Testis (tissue), 3 donors: Measurements from ENCODE around the gene RAB6B. TPM values are rescaled to one million over a fixed set of nuclear protein-coding genes. Genes with fewer than 3 reads are reported as not detected.

Experiments used
- DNase-seq: peaks from one replicate; pipeline ENCODE4 v3.0.0-alpha.2; 2019
- H3K27ac ChIP-seq, 2 donors: fragments of 200-600 bp; sonication (generic); one replicate each; pipeline ENCODE4 v1.5.1; 2019
- H3K27me3 ChIP-seq: fragments of 200-600 bp; sonication (generic); one replicate; pipeline ENCODE4 v1.5.1; 2019
- H3K36me3 ChIP-seq: fragments of 200-600 bp; sonication (generic); one replicate; pipeline ENCODE4 v1.5.1; 2017; ENCODE audit warnings: low read depth; ENCODE audit errors: missing control alignments
- H3K4me1 ChIP-seq: fragments of 200-600 bp; sonication (generic); one replicate; pipeline ENCODE4 v1.5.1; 2019
- H3K4me3 ChIP-seq, 2 donors: fragments of 200-600 bp; sonication (generic); one replicate each; pipeline ENCODE4 v1.5.1; 2017 to 2019
- H3K9me3 ChIP-seq: fragments of 200-600 bp; sonication (generic); one replicate; pipeline ENCODE4 v1.5.1; 2017
- POLR2A ChIP-seq: fragments of 450-650 bp; IDR thresholded peaks from one replicate; pipeline ENCODE4 v1.6.1; 2017; ENCODE audit warnings: antibody characterized with exemption, mild to moderate bottlenecking, moderate library complexity
- WGBS, 2 donors: methylation state at CpG; one replicate each; pipeline ENCODE4 v1.1.5; 2018; 5-methylcytosine and 5-hydroxymethylcytosine counted together
- intact Hi-C: fragments of 100-400 bp; cut with DNase I; formaldehyde crosslinking; loops from one replicate; pipeline ENCODE4 v1.15.1; 2023; ENCODE audit warnings: low total_unique reads
- polyA plus RNA-seq: library from polyadenylated mRNA; stranded (reverse); fragments of 350-450 nt; fragmentation: Illumina TruSeq; extraction: RNeasy Lipid Tissue Mini Kit (QIAGEN cat#74804); gene quantifications from one replicate; pipeline ENCODE4 v1.2.3, GENCODE V29; 2014; ENCODE audit warnings: low read depth, low replicate concordance; ENCODE audit not compliant: insufficient read depth
- total RNA-seq, 2 donors: library from RNA; depleted of rRNA; stranded (reverse); fragments of >200 nt; gene quantifications; one replicate each; pipeline ENCODE4 v1.2.3, GENCODE V29; 2016
- TF ChIP-seq, protein P1 (sequence below), 3 experiments: fragments of 450-650 bp in 2 of 3; fragments of 200-600 bp in 1 of 3; sonication (generic) in 1 of 3; IDR thresholded peaks; one replicate each; pipeline ENCODE4 v1.5.1; 2016 to 2019; ENCODE audit warnings: antibody characterized with exemption in 3 of 3, mild to moderate bottlenecking in 2 of 3, moderate library complexity in 1 of 3

The RAB6B gene
- total and polyA plus RNA-seq, 3 donors from 2014 or later, result 5.1 to 8.6 (median 7.0) TPM

DNA sequence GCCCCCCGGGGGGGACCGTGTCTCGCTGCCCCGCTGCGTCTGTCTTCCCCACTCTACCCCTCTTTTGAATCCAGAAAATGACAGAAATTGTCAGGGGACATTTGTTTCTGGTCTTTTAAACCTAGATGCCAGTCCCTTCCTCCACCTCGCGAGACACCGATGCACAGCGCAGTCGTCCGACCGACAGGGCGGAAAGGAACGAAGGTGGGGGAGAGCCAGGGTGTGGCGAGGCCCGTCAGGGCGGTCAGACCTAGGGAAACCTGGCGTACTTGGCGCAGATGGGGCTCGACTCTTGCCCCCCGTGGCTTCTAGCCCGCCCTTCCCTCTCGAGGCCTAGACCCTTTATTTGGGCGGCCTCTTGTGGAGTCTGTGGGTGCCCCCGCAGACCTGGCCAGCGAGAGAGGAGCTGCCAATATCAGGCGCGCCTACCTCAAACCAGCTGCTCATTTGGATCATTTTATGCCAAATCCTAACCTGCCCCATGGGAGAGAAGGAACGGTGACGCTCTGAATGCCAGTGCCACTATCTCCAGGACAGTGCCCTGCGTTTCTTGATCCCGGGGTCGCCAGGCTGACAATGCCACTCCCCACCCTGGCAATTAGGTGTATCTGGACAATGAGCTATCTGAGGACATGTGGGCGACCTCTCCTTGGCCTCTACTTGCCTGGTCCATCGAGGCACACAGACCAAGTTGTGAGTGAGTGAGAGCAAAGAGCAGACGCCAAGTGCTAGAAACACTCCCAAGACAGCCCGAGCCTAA is 500 bp upstream of the RAB6B start:
- Histone ChIP-seq H3K9me3 (no peaks in the 10 kb centered on the region), H3K4me3 (peak overlapping the region; percentile 61 to 73), H3K36me3 (no peaks in the 10 kb centered on the region), H3K27me3 (no peaks in the 10 kb centered on the region), H3K4me1 (peaks cover 8% of the 10 kb centered on the region), H3K27ac (no peak overlapping the region)
- 8 to 13% methylated on average over 33 to 37 of the region's 37 CpGs for WGBS, 2 donors
- intact Hi-C loops, result no loop called here
- TF ChIP-seq POLR2A, result no peak
- TF ChIP-seq, protein P1, sequence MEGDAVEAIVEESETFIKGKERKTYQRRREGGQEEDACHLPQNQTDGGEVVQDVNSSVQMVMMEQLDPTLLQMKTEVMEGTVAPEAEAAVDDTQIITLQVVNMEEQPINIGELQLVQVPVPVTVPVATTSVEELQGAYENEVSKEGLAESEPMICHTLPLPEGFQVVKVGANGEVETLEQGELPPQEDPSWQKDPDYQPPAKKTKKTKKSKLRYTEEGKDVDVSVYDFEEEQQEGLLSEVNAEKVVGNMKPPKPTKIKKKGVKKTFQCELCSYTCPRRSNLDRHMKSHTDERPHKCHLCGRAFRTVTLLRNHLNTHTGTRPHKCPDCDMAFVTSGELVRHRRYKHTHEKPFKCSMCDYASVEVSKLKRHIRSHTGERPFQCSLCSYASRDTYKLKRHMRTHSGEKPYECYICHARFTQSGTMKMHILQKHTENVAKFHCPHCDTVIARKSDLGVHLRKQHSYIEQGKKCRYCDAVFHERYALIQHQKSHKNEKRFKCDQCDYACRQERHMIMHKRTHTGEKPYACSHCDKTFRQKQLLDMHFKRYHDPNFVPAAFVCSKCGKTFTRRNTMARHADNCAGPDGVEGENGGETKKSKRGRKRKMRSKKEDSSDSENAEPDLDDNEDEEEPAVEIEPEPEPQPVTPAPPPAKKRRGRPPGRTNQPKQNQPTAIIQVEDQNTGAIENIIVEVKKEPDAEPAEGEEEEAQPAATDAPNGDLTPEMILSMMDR (IDR thresholded peaks at IDR 0.05), result no peak
- DNase-seq, result no peak

- peak overlapping the region; percentile 61 to 73 for H3K4me3 ChIP-seq
- no peaks in the 10 kb centered on the region for H3K9me3 ChIP-seq
- WGBS, 2 donors, result 11 to 30% methylated on average over 19 to 51 of the region's 52 CpGs
- H3K36me3 ChIP-seq, result no peaks in the 10 kb centered on the region
- intact Hi-C loops, result no loop called here
- H3K27ac ChIP-seq, result no peak overlapping the region
- TF ChIP-seq, protein P1 (IDR thresholded peaks at IDR 0.05), result no peak
- no peak for TF ChIP-seq POLR2A
- H3K4me1 ChIP-seq, result peaks cover 8% of the 10 kb centered on the region
- H3K27me3 ChIP-seq, result no peaks in the 10 kb centered on the region
- no peak for DNase-seq
Measured at GRCh38 chr3:133894353-133895207, 1.1 kb downstream of the RAB6B start.

DNA sequence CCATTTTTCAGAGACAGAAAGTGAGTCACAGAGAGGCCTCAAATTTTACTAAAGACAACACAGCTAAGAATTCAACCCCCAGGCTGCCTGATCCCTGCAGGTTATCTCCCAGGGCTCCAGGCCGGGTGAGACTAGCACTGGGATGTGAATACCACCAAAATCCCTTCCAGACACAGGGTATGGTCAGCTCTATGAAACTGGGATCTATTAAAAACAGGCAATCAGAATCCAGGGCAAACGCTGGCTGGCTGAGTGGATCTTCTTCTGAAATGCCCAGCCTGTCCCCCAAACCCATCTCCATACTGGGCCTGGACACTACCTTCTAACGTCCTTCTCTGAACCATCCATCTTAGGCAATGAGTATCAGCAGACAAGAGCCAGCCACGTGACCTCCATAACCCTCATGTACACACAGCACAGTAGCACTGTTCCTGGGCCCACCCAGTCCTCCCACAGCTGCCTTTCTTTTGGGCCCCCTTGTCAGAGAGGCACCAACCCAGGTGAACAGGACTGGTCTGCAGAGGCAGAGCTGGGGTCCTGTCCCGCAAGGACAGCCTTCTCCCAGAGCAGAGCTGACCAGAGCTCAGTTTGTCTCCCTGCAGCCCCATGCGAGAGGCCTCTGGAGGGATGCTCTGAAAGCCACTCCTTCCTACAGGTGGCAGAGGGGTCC is 1.9 kb downstream of the RAB6B start:
- TF ChIP-seq, protein P1 (IDR thresholded peaks at IDR 0.05), result no peak
- no peak for TF ChIP-seq POLR2A
- no peak overlapping the region for H3K4me3 ChIP-seq
- intact Hi-C loops, result no loop called here
- DNase-seq, result no peak
- no peaks in the 10 kb centered on the region for H3K9me3 ChIP-seq
- no peak overlapping the region for H3K27ac ChIP-seq
- 57 to 76% methylated on average over 4 to 6 of the region's 6 CpGs for WGBS, 2 donors
- peaks cover 8% of the 10 kb centered on the region for H3K4me1 ChIP-seq
- H3K36me3 ChIP-seq, result no peaks in the 10 kb centered on the region
- no peaks in the 10 kb centered on the region for H3K27me3 ChIP-seq

GRCh38 chr3:133892541-133893231 is 3.0 kb downstream of the RAB6B start:
- H3K4me3 ChIP-seq, result no peak overlapping the region
- no peaks in the 10 kb centered on the region for H3K36me3 ChIP-seq
- no peaks in the 10 kb centered on the region for H3K27me3 ChIP-seq
- peaks cover 8% of the 10 kb centered on the region for H3K4me1 ChIP-seq
- no peak overlapping the region for H3K27ac ChIP-seq
- TF ChIP-seq, protein P1 (IDR thresholded peaks at IDR 0.05), result no peak
- no peak for TF ChIP-seq POLR2A
- no peaks in the 10 kb centered on the region for H3K9me3 ChIP-seq
- WGBS, 2 donors, result 61 to 68% methylated on average over 6 of the region's 6 CpGs
- intact Hi-C loops, result no loop called here
- peak; percentile 67 for DNase-seq
